Neuronal stem cell (in vitro differentiated cells): ENCODE results near the gene GALNT16.

ENCODE experiments used
- DNase-seq: peaks from one replicate; pipeline ENCODE4 v3.0.0-alpha.2; 2013; ENCODE audit warnings: low spot score
- H2AFZ ChIP-seq: one replicate; pipeline ENCODE4 v1.6.1; 2013; ENCODE audit warnings: mild to moderate bottlenecking, low read length, inconsistent platforms
- H2AK5ac ChIP-seq: 2 replicates; pipeline ENCODE4 v1.6.1; 2013; ENCODE audit warnings: low read depth, mild to moderate bottlenecking, inconsistent platforms, low read length, moderate library complexity, mixed read lengths
- H2BK120ac ChIP-seq: 2 replicates; pipeline ENCODE4 v1.6.1; 2013; ENCODE audit warnings: low read depth, mild to moderate bottlenecking, inconsistent platforms, low read length, moderate library complexity, mixed read lengths
- H2BK12ac ChIP-seq: one replicate; pipeline ENCODE4 v1.6.1; 2013; ENCODE audit warnings: low read length, inconsistent platforms
- H2BK15ac ChIP-seq: 2 replicates; pipeline ENCODE4 v1.6.1; 2013; ENCODE audit warnings: mild to moderate bottlenecking, low read length, inconsistent platforms, mixed read lengths
- H2BK5ac ChIP-seq: one replicate; pipeline ENCODE4 v1.6.1; 2013; ENCODE audit warnings: inconsistent platforms, mild to moderate bottlenecking, low read length, moderate library complexity
- H3K14ac ChIP-seq: one replicate; pipeline ENCODE4 v1.6.1; 2013; ENCODE audit warnings: low read length, inconsistent platforms
- H3K18ac ChIP-seq: 2 replicates; pipeline ENCODE4 v1.6.1; 2013; ENCODE audit warnings: low read length, inconsistent platforms
- H3K23ac ChIP-seq: 2 replicates; pipeline ENCODE4 v1.6.1; 2013; ENCODE audit warnings: low read depth, mild to moderate bottlenecking, mixed read lengths, low read length, inconsistent platforms; ENCODE audit not compliant: poor library complexity
- H3K27ac ChIP-seq: replicated peaks from 3 replicates; pipeline ENCODE4 v1.5.1; 2013; ENCODE audit warnings: low read length, inconsistent platforms
- H3K27me3 ChIP-seq, 3 experiments: 2 replicates each; pipeline ENCODE4 v1.6.1; 2013; ENCODE audit warnings: low read length in 3 of 3, mild to moderate bottlenecking in 2 of 3, inconsistent platforms in 1 of 3, low read depth in 1 of 3, mixed read lengths in 1 of 3, moderate library complexity in 1 of 3; ENCODE audit not compliant: control insufficient read depth in 3 of 3, insufficient read depth in 3 of 3
- H3K36me3 ChIP-seq, 2 donors: replicated peaks in 1 of 2; 2 replicates each; pipeline ENCODE4 v1.6.1; 2013; ENCODE audit warnings: low read length in 2 of 2; ENCODE audit not compliant: control insufficient read depth in 2 of 2, insufficient read depth in 2 of 2
- H3K4ac ChIP-seq: 2 replicates; pipeline ENCODE4 v1.6.1; 2013; ENCODE audit warnings: inconsistent platforms, mild to moderate bottlenecking, low read length, moderate library complexity
- H3K4me1 ChIP-seq, 2 donors: 1 replicate in 1 of 2; 2 replicates in 1 of 2; pipeline ENCODE4 v1.6.1; 2013; ENCODE audit warnings: low read length in 2 of 2, low read depth in 1 of 2; ENCODE audit not compliant: control insufficient read depth in 2 of 2, insufficient read depth in 1 of 2
- H3K4me2 ChIP-seq: one replicate; pipeline ENCODE4 v1.6.1; 2013; ENCODE audit warnings: mild to moderate bottlenecking, low read length, inconsistent platforms; ENCODE audit not compliant: insufficient read depth, poor library complexity, severe bottlenecking
- H3K4me3 ChIP-seq, 2 donors: 2 replicates each; pipeline ENCODE4 v1.5.1; 2013; ENCODE audit warnings: low read length in 2 of 2, mild to moderate bottlenecking in 2 of 2, inconsistent platforms in 1 of 2, moderate library complexity in 1 of 2
- H3K79me1 ChIP-seq: one replicate; pipeline ENCODE4 v1.6.1; 2013; ENCODE audit warnings: low read depth, mild to moderate bottlenecking, inconsistent platforms, low read length, moderate library complexity
- H3K9ac ChIP-seq: one replicate; pipeline ENCODE4 v1.6.1; 2013; ENCODE audit warnings: mild to moderate bottlenecking, low read depth, low read length, inconsistent platforms; ENCODE audit not compliant: poor library complexity
- H3K9me3 ChIP-seq, 2 donors: replicated peaks in 1 of 2; 2 replicates each; pipeline versions ENCODE3 to v1.6.1; 2013; ENCODE audit warnings: low read length in 2 of 2, mild to moderate bottlenecking in 2 of 2, inconsistent platforms in 1 of 2, low read depth in 1 of 2, mixed read lengths in 1 of 2, moderate library complexity in 1 of 2; ENCODE audit not compliant: control insufficient read depth in 2 of 2, insufficient read depth in 1 of 2
- H4K8ac ChIP-seq: one replicate; pipeline ENCODE4 v1.6.1; 2013; ENCODE audit warnings: low read depth, mild to moderate bottlenecking, inconsistent platforms, low read length, moderate library complexity
- H4K91ac ChIP-seq: one replicate; pipeline ENCODE4 v1.6.1; 2013; ENCODE audit warnings: low read length, low read depth, mild to moderate bottlenecking, inconsistent platforms; ENCODE audit not compliant: poor library complexity
- WGBS, 2 donors: extraction: QIAGEN DNeasy Blood & Tissue Kit; methylation state at CpG; one replicate each; pipeline ENCODE4 v1.1.7; 2013; ENCODE audit warnings: missing lambda C conversion rate in 2 of 2, mixed read lengths in 1 of 2; ENCODE audit not compliant: insufficient read length in 2 of 2, insufficient replicate concordance in 1 of 2; ENCODE audit errors: extremely low coverage in 2 of 2; 5-methylcytosine and 5-hydroxymethylcytosine counted together

Gene GALNT16

DNA sequence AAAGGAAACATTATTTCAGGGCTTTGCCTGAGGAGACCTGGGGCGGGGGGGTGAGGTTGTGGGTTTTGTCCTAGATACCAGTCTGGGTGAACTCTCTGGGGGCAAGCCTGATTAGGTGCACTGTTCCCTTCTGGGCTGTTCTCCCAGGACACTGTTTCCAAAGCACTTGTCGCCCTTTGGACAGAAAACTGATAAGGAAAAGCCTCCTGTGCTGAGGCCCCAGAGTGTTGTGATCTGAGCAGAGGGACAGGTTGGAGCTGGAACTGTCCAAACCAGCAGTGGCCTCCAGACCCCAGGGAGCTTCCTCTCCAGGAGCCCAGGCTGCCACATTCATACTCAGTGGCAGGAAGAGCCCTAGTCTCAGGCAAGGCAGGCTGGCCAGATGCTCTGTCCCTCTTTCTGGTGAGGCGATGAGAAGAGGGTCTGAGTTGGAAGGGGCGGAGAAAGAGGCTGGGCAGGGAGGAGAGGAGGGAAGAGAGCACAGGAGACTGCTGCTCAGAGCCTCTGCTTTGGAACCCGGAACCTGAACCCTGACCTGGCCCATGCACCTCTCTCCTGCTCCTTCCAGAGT, 1.9 kb downstream of the GALNT16 start:
- Histone ChIP-seq H3K4me3 (peak overlapping the region in 1 of 2 donors; percentile 93), H2AFZ (peak overlapping the region; percentile 97), H3K27me3 (peaks cover 0 to 21% (median 0%) of the 10 kb centered on the region in 3 experiments), H3K9me3 (no peaks in the 10 kb centered on the region), H3K14ac (no peak overlapping the region), H2BK15ac (no peak overlapping the region), H3K4me2 (peak overlapping the region; percentile 97), H3K4me1 (peaks cover 14 to 25% of the 10 kb centered on the region in 2 donors), H4K91ac (no peak overlapping the region), H3K36me3 (peaks cover 0 to 11% of the 10 kb centered on the region in 2 donors), H2AK5ac (no peak overlapping the region), H3K23ac (no peak overlapping the region), H3K79me1 (no peaks in the 10 kb centered on the region), H3K9ac (peak overlapping the region; percentile 15), H2BK5ac (no peak overlapping the region), H2BK120ac (no peak overlapping the region), H4K8ac (no peak overlapping the region), H3K4ac (no peak overlapping the region), H3K27ac (no peak overlapping the region), H3K18ac (no peak overlapping the region), H2BK12ac (no peak overlapping the region)
- no CpG with 5 or more reads among the region's 5 CpGs for WGBS, 2 donors
- no peak for DNase-seq

DNA sequence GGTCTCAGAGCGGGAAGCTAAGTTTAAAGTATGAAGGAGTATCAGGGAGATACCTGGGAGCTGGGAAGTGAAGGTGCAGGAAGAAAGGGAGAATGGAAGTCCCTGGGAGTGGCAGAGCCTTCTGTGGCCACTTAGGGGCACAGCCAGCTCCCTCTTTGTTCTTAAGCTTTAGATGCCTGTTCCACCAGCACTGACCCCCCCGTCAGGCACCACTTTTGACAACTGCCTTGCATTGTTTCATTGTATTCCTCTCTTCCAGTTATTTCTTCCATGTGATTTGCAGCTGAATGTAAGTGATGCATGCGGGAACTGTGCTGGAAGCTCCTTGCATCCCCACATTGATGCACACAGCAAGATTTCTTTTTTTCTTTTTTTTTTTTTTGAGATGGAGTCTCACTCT, 2.6 kb downstream of the GALNT16 start:
- H4K91ac ChIP-seq = no peak overlapping the region
- H2AFZ ChIP-seq = no peak overlapping the region
- H3K4me3 ChIP-seq = no peak overlapping the region
- peaks cover 14 to 25% of the 10 kb centered on the region in 2 donors for H3K4me1 ChIP-seq
- no peak overlapping the region for H2AK5ac ChIP-seq
- H3K9ac ChIP-seq = no peak overlapping the region
- H3K14ac ChIP-seq = no peak overlapping the region
- H3K18ac ChIP-seq = no peak overlapping the region
- peaks cover 0 to 20% (median 0%) of the 10 kb centered on the region in 3 experiments for H3K27me3 ChIP-seq
- no peak overlapping the region for H2BK15ac ChIP-seq
- DNase-seq = no peak
- no peak overlapping the region for H2BK120ac ChIP-seq
- no peak overlapping the region for H4K8ac ChIP-seq
- H2BK12ac ChIP-seq = no peak overlapping the region
- H3K23ac ChIP-seq = no peak overlapping the region
- no peak overlapping the region for H3K27ac ChIP-seq
- H3K79me1 ChIP-seq = no peaks in the 10 kb centered on the region
- no peak overlapping the region for H3K4ac ChIP-seq
- H2BK5ac ChIP-seq = no peak overlapping the region
- H3K9me3 ChIP-seq = no peaks in the 10 kb centered on the region
- no peak overlapping the region for H3K4me2 ChIP-seq
- WGBS, 2 donors = no CpG with 5 or more reads among the region's 3 CpGs
- peaks cover 0 to 11% of the 10 kb centered on the region in 2 donors for H3K36me3 ChIP-seq

DNA sequence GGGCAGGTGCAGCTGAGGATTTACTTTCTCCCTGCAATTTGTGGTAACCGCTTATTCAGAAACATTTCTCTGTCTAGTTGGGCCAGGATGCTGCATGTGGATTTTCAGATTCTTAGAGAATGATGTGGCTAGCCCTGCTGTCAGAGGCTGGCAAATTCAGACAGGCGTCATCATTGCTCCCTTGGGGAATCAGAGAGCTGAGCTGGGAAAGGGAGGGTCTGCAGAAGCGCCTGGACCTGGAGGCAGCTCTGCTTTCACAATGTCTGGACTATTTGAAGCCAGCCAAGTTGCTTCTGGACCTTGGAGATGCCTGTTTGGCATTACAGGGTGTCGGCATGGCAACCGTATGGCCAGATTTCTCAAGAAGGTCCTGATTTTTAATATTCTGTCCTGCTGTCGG, 3.4 kb downstream of the GALNT16 start:
- Histone ChIP-seq H3K27ac (no peak overlapping the region), H3K14ac (no peak overlapping the region), H2AFZ (no peak overlapping the region), H2AK5ac (no peak overlapping the region), H2BK5ac (no peak overlapping the region), H3K27me3 (peaks cover 0 to 13% (median 0%) of the 10 kb centered on the region in 3 experiments), H2BK120ac (no peak overlapping the region), H3K36me3 (peaks cover 0 to 4% of the 10 kb centered on the region in 2 donors), H3K4ac (no peak overlapping the region), H3K9ac (no peak overlapping the region), H3K4me2 (no peak overlapping the region), H3K4me1 (peaks cover 14 to 25% of the 10 kb centered on the region in 2 donors), H4K8ac (no peak overlapping the region), H3K4me3 (no peak overlapping the region), H2BK12ac (no peak overlapping the region), H3K9me3 (no peaks in the 10 kb centered on the region), H3K23ac (no peak overlapping the region), H4K91ac (no peak overlapping the region), H3K79me1 (no peaks in the 10 kb centered on the region), H3K18ac (no peak overlapping the region), H2BK15ac (no peak overlapping the region)
- WGBS, 2 donors = no CpG with 5 or more reads among the region's 6 CpGs
- no peak for DNase-seq

DNA sequence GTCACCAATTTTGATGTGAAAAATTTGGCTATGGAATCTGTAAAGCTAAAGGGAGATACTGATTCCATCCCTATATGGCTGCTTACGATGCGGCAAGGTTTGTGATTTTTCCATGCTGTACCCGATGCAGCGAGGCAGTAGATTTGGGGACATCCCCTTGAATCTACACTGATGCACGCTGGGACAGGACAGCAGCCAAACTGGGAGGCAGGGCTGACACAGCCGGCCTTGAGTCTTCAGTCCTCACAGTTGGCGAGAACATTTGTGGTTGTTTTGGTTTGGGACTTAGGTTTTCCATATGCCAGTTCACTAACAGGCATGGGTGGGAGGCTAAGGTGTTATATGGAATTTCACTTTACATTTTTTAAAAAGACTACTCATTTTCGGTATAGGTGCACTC, 3.8 kb downstream of the GALNT16 start:
- Histone ChIP-seq H4K91ac (no peak overlapping the region), H2AK5ac (no peak overlapping the region), H3K4me2 (no peak overlapping the region), H3K4me3 (no peak overlapping the region), H2AFZ (no peak overlapping the region), H3K9me3 (no peaks in the 10 kb centered on the region), H3K9ac (no peak overlapping the region), H3K14ac (no peak overlapping the region), H3K4ac (no peak overlapping the region), H3K36me3 (peaks cover 0 to 2% of the 10 kb centered on the region in 2 donors), H4K8ac (no peak overlapping the region), H3K23ac (no peak overlapping the region), H3K79me1 (no peaks in the 10 kb centered on the region), H3K27me3 (peaks cover 0 to 9% (median 0%) of the 10 kb centered on the region in 3 experiments), H3K4me1 (peaks cover 14 to 25% of the 10 kb centered on the region in 2 donors), H2BK120ac (no peak overlapping the region), H3K27ac (no peak overlapping the region), H3K18ac (no peak overlapping the region), H2BK5ac (no peak overlapping the region), H2BK15ac (no peak overlapping the region), H2BK12ac (no peak overlapping the region)
- no CpG with 5 or more reads among the region's 8 CpGs for WGBS, 2 donors
- DNase-seq = no peak
